T-helper 9 cell (primary cell): ENCODE measurements around the gene THBS2.
"Not testable (repeated sequence)": the region's sequence is repeated elsewhere in the genome, so short reads cannot be mapped to it uniquely, and the experiment has no call there.

Experiments
- DNase-seq: peaks from one replicate; pipeline ENCODE4 v3.0.0-alpha.2; 2020

THBS2 gene

GRCh38 chr6:169271158-169271876 lies 17.7 kb upstream of the THBS2 start:
- no peak for DNase-seq

- not testable (repeated sequence) for DNase-seq
Measured at GRCh38 chr6:169270077-169270380, 16.4 kb upstream of the THBS2 start.

- DNase-seq: no peak
Measured at GRCh38 chr6:169269180-169270076, 15.8 kb upstream of the THBS2 start.

DNA sequence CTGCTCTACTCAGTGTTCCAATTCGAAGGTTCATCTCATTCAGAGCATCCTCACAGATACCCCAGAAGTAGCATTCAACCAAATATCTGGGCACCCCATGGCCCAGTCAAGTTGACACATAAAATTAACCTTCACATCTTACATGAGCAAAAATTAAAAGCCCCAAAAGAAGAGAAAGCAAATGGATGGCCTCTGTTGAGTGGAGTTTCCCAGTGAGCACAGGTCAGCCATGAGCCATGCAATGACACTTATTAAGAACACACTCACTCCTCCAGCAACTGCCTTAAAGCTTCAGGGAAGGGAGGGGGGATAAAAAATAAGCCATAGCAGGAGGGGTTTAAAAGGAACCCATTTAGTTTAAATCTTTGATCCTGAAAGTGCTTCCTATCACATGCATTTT lies 14.6 kb upstream of the THBS2 start:
- DNase-seq: no peak

- no peak for DNase-seq
Measured at GRCh38 chr6:169266746-169267591, 13.3 kb upstream of the THBS2 start.

GRCh38 chr6:169266261-169266660 lies 12.6 kb upstream of the THBS2 start:
- no peak for DNase-seq

- DNase-seq: no peak
Measured at GRCh38 chr6:169265486-169266131, 12.0 kb upstream of the THBS2 start.

DNA sequence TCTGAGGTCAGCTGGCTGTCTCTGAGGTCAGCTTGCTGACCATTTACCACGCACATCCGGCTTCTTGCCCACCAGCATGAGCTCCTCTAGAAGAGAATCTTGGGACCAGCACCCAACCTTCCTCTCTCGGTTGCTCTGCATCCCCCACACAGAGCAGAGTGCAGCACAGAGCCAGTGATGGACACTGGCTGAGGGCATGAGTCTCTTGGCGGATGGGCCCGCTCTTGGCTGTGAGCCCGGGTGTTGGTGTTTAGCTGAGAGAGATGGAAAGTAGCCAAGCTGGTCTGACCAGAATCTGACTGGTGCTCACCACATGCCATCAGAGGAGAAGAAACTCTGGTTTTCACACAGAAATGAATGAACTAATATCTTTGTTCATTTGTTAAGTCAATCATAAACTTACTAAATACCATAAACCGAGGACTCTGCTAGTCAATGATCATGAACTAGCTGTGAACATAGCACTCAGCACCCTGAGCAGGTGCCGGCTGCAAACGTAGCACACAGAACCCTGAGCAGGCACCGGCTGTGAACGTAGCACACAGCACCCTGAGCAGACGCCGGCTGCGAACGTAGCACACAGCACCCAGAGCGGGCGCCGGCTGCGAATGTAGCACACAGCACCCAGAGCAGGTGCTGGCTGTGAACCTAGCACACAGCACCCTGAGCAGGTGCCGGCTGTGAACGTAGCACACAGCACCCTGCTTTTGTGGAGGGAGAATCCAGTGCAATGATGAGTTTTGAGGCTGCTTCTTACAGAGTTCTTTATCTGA lies 10.4 kb upstream of the THBS2 start:
- no peak for DNase-seq

- DNase-seq: no peak
Measured at GRCh38 chr6:169263374-169263773, 9.7 kb upstream of the THBS2 start.

DNA sequence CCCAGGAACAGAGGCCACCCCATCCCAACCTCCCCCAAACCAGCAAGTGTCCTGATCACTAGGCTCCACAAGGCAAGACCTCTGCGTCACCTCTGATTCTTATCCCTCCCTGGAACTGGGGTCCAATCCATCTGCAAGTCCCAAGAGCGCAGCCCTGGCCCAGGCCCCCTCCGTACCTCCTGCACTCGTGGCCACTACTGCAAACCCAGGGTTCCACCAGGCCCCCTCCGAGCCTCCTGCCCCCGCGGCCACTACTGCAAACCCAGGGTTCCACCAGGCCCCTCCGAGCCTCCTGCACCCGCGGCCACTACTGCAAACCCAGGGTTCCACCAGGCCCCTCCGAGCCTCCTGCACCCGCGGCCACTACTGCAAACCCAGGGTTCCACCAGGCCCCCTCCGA lies 9.0 kb upstream of the THBS2 start:
- not testable (repeated sequence) for DNase-seq

DNA sequence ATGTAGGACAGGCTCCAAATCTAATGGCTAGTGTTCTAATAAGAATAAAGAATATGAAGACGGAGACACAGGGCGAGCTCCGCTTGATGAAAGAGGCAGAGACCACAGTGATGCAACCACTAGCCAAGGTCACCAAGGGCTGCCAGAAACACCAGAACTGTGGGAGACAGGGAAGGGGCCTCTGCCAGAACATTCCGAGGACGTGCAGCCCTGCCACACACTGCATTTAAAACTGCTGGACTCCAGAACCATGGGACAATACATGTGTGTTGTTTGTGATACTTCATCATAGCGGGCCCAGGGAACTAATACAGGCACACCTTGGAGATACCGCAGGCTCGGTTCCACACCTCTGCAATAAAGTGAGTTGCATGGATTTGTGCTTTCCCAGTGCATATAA lies 2.9 kb upstream of the THBS2 start:
- no peak for DNase-seq

GRCh38 chr6:169256061-169256460 lies 2.4 kb upstream of the THBS2 start:
- DNase-seq: no peak

DNA sequence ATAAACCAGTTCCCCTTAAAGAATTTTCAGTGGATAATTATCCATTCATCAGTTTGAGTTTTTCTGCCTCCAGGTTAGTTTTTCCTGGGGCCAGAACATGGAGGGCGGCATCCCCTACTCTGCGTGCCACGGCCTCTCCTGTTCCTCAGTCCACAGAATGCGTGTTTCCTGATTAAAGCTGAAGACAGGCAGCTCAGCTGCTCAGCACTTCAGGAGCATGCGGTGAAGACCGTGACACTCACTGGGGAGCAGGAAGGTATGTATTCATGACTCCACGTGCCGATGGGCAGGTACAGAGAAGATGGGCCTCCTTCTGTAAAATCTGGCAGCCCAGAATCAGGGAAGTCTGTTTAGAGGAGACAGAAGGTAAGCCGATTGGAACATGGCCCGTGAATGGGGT lies 2.0 kb upstream of the THBS2 start:
- DNase-seq: no peak

DNA sequence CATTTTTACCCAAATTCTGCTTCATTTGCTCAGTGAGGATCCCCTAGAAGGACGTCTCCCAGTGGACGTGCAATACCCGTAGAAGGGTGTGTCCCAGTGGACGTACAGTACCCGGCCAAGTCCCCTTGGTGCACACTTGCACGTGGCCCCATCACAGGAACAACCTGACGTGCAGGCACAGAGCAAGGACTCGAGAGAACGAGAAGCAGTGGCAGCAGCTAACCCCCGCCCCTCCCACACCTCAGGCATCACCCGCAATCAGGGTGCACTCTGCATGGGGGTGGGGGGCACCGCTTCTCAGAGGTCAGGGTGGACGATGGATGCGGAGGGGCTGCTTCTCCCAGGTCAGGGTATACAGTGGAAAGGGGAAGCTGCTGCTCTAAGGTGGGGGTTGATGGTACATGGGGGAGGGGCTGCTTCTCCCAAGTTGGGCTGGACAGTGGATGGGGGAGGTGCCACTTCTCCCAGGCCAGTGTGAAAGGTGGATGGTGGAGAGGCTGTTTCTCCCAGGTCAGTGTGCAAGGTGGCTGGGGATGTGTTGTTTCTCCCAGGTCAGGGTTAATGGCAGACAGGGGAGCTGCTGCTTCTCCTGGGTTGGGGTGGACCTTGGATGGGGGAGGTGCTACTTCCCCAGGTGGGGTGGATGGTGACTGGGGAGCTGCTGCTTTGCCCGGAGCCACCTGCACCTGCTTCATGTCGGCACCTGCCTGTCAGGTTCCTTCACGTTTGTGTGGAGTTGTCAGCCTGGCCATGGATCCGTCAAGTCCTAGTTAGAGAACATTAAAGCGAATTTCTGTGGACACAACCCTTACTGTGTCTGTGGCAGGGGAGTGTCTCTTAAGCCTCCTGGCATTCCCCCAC lies 1.0 kb upstream of the THBS2 start:
- no peak for DNase-seq

GRCh38 chr6:169252505-169253189 lies 999 bp downstream of the THBS2 start:
- DNase-seq: no peak

DNA sequence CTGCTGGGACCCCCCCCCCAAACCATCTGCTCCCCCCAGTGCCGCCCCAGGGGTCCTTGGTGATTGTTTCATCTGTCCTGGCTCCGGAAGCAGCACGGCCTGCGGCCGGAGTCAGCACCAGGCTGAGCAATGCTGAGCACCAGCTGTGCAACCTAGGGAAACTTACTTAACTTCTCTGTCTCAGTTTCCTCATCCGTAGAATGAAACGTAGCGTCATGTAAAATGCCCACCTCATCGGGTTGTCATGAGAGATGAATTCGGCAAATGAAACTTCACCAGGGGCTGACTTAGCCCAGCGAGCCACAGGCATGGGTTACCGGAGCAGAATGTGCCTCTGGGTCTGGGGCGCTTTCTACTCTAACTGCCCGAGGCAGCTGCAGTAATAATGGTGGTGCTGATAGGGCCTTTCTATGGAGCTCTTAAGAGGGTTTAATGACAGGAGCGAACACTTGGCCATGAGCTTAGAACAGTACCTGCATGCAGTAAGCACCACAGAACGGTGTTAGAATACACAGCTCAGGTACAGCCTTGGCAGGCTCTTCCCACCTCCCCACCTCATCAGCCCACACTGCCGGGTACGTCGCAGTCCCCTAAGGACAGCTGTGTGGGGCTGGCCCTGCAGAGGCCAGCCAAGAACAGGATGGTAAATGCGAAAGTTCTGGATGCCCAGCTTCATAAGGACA lies 1.7 kb downstream of the THBS2 start:
- DNase-seq: no peak

GRCh38 chr6:169251371-169251802 lies 2.3 kb downstream of the THBS2 start:
- DNase-seq: no peak

DNA sequence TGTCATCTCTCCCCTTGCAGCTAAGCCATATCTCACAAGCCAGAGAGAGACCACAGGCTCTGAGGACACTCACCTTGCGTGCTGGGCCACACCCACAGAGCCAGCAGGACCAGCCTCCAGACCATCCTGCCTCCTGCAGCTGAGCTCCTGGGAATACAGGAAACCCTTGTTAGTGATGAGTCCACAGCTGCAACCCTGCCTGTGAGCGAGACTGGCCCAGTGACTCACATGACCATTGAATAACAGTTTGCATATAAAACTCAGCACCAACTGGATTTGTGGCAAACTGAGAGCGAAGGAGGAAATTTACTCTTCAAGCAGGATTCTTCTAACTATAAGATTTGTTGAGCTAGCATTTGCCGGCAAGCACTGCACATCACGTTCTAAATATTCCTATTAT lies 3.0 kb downstream of the THBS2 start:
- no peak for DNase-seq

DNA sequence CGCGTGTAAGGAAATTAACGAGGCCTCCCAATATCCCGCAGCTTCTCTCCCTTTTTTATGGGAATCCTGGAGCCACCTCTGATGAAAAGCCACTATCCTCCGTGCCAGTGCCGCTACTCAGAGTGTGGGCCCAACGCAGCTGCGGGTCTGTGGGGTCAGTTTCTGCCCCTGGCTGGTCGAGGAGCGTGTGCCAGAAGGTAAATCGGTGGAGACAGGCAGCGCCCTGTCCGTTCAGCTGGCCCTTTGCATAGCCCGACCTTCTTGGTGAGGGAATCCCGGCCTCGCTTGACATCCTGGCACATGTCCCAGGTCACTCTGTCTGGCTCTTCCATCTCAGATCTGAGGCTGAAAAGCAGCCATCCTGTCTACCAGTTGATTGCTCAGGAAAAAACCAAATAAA lies 4.6 kb downstream of the THBS2 start:
- no peak for DNase-seq

GRCh38 chr6:169248521-169248971 lies 5.1 kb downstream of the THBS2 start:
- no peak for DNase-seq
